H7 (cell line): Measurements from ENCODE around the gene SFRP5. TPM values are rescaled to one million over a fixed set of nuclear protein-coding genes. Genes with fewer than 3 reads are reported as not detected.

Source experiments
- DNase-seq: peaks from one replicate; pipeline ENCODE4 v3.0.0; 2012
- H3K27me3 ChIP-seq: 2 replicates; pipeline ENCODE4 v1.6.0; 2011; ENCODE audit warnings: mild to moderate bottlenecking, low read length; ENCODE audit not compliant: control insufficient read depth, insufficient read depth
- H3K36me3 ChIP-seq: replicated peaks from 2 replicates; pipeline ENCODE4 v1.5.1; 2011; ENCODE audit warnings: low read length; ENCODE audit not compliant: control insufficient read depth, insufficient read depth
- H3K4me3 ChIP-seq: 2 replicates; pipeline ENCODE4 v1.5.1; 2011; ENCODE audit warnings: low read depth, mild to moderate bottlenecking, control low read depth, low read length, moderate library complexity; ENCODE audit not compliant: insufficient read depth
- total RNA-seq: library from RNA; depleted of rRNA; stranded (reverse); fragments of >200 nt; shearing (Covaris generic); gene quantifications from 2 replicates; pipeline ENCODE4 v1.2.3, GENCODE V29; 2014

SFRP5 gene
- total RNA-seq, 1 experiment from 2014 or later, result 2.3 TPM

DNA sequence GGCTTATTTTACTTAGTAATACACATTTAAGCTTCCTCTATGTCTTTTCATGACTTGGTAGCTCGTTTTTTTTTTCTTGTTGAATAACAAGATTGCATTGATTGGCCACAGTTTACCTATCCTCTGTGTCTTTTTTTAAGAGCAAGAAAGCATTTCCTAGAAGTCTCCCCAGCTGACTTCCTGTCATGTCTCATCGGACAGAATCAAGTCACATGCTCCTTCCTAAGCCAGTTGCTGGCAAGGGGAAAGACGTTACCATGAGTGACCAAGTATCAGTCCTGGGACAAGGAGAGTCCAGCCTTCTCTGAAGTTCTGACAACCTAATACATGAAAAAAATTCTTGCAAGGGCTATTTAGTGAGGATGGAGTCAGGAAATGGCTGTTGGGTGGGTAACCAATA, 24.9 kb upstream of the SFRP5 start:
- Histone ChIP-seq H3K27me3 (no peaks in the 10 kb centered on the region), H3K4me3 (no peak overlapping the region), H3K36me3 (no peaks in the 10 kb centered on the region)
- no peak for DNase-seq

- Histone ChIP-seq H3K27me3 (no peaks in the 10 kb centered on the region), H3K4me3 (no peak overlapping the region), H3K36me3 (no peaks in the 10 kb centered on the region)
- peak; percentile 73 for DNase-seq
These were observed 24.1 kb upstream of the SFRP5 start for GRCh38 chr10:97795886-97796285.

- Histone ChIP-seq H3K4me3 (no peak overlapping the region), H3K27me3 (no peaks in the 10 kb centered on the region), H3K36me3 (no peaks in the 10 kb centered on the region)
- DNase-seq, result peak; percentile 94
These were observed 20.3 kb upstream of the SFRP5 start for GRCh38 chr10:97791824-97792721.

DNA sequence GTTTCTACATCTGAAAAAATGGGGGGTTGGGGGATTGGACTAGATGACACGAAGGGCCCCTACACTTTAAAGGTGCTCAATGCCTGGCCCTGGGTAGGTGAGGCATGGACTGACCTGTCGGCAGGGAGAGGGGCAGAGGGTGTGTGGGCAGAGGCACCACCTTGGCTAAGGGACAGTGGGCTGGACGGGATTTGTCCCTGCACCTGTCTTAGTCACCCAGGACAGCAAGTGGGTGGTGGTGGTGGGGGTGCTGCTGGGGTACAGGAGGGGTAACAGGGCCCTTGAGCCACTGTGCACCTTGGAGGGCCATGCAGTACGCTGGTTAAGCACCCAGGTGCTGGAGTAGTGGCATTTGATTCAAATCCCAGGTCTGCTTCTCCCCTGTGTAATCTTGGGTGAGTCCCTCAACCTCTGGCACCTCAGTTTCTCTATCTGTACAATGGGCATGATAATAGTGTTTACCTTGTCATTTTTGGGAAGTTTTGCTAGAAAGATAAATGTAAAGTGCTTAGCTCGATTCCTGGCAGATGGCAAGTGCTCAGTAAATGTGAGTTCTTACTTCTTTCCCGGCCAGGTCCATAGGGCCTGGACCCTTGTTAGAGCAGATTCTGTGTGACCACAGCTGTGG, 18.1 kb upstream of the SFRP5 start:
- Histone ChIP-seq H3K27me3 (no peaks in the 10 kb centered on the region), H3K4me3 (no peak overlapping the region), H3K36me3 (no peaks in the 10 kb centered on the region)
- no peak for DNase-seq

DNA sequence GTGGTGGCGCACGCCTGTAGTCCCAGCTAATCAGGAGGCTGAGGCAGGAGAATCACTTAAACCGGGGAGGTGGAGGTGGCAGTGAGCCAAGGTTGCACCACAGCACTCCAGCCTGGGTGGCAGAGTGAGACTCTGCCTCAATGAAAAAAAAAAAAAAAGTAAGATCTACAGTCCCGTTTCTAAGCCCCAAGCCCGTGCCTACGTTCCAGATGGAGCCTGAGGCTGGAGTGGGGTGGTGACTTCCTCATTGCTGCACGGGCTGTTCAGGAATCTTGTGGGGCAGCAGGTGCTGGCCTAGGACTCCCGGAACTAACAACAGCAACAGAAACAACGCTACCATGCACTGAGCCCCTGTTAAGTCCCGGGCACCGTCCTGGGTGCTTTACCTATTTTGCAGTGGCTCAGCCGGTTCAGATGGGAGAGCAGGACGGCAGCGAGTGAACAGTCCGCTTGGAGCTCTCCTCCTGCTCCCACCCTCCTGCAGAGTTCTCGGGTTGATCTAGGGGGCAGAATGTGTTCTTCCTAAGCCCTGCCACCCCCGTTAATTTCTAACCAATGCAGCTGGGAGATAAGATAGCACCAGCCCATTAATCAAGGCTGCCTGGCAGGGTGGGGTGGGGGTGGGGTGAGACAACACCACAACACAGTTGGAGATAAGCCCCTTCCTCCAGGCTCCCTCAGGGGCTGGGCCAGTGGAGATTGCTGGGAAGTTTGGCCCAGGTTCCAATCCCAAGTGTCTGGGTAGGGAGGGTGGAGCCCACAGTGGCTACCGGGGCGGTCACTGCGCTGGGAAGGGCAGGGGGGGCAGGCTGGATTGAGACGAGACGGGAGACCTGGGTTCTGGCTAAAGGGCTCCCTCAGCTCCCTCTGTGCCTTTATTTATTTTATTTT, 17.0 kb upstream of the SFRP5 start:
- H3K4me3 ChIP-seq, result no peak overlapping the region
- DNase-seq, result peak; percentile 64
- H3K36me3 ChIP-seq, result no peaks in the 10 kb centered on the region

DNA sequence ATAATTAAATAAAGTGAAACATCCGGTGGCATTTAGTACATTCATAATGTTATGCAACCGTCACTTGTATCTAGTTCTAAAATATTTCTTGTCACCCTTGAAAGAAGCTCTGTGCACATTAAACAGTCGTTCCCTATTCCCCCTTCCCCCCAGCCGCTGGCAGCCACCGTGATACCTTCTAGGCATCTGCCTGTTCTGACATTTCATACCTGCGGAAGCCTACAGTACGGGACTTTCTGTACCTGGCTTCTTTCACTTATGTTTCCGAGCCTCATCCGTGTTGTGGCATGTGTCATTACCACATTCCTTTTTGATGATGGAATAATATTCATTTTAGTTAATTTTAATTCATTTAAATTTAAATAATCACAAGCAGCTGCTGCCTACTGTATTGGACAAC, 13.9 kb upstream of the SFRP5 start:
- H3K36me3 ChIP-seq, result no peaks in the 10 kb centered on the region
- no peak overlapping the region for H3K4me3 ChIP-seq
- no peak for DNase-seq
- H3K27me3 ChIP-seq, result no peaks in the 10 kb centered on the region

More for the DNA sequence above, 17.0 kb upstream of the SFRP5 start:
- H3K27me3 ChIP-seq, result no peaks in the 10 kb centered on the region

DNA sequence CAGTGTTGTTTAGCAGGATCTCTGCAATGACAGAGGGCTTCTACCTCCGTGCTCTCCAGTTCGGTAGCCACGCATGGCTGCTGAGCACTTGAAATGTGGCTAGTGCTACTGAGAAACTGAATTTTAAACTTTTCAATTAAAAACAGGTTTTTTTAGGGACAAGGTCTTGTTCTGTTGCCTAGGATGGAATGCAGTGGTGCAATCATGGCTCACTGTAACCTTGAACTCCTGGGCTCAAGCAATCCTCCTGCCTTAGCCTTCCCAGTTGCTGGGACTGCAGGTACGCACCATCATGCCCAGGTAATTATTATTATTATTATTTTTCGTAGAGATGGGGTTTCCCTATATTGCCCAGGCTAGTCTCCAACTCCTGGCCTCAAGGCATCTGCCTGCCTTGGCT, 13.4 kb upstream of the SFRP5 start:
- no peak for DNase-seq
- H3K4me3 ChIP-seq, result no peak overlapping the region
- no peaks in the 10 kb centered on the region for H3K27me3 ChIP-seq
- no peaks in the 10 kb centered on the region for H3K36me3 ChIP-seq

GRCh38 chr10:97784200-97784810, 12.5 kb upstream of the SFRP5 start:
- Histone ChIP-seq H3K36me3 (no peaks in the 10 kb centered on the region), H3K27me3 (no peaks in the 10 kb centered on the region), H3K4me3 (no peak overlapping the region)
- DNase-seq, result no peak

GRCh38 chr10:97782455-97783228, 10.8 kb upstream of the SFRP5 start:
- Histone ChIP-seq H3K4me3 (no peak overlapping the region), H3K36me3 (no peaks in the 10 kb centered on the region), H3K27me3 (no peaks in the 10 kb centered on the region)
- peak; percentile 56 for DNase-seq

GRCh38 chr10:97781618-97782331, 10.0 kb upstream of the SFRP5 start:
- no peak overlapping the region for H3K4me3 ChIP-seq
- no peaks in the 10 kb centered on the region for H3K36me3 ChIP-seq
- H3K27me3 ChIP-seq, result no peaks in the 10 kb centered on the region
- no peak for DNase-seq

- H3K4me3 ChIP-seq, result no peak overlapping the region
These were observed 9.2 kb upstream of the SFRP5 start for GRCh38 chr10:97780841-97781617.

GRCh38 chr10:97779975-97780374, 8.2 kb upstream of the SFRP5 start:
- Histone ChIP-seq H3K27me3 (no peaks in the 10 kb centered on the region), H3K4me3 (no peak overlapping the region)
- no peak for DNase-seq

More at GRCh38 chr10:97780841-97781617, 9.2 kb upstream of the SFRP5 start:
- H3K36me3 ChIP-seq, result no peaks in the 10 kb centered on the region
- H3K27me3 ChIP-seq, result no peaks in the 10 kb centered on the region
- peak; percentile 60 for DNase-seq

More at GRCh38 chr10:97779975-97780374, 8.2 kb upstream of the SFRP5 start:
- H3K36me3 ChIP-seq, result no peaks in the 10 kb centered on the region
